DND-41 (cell line): ENCODE results near the gene MCTP2.

Source experiments
- CTCF ChIP-seq: IDR thresholded peaks from 2 replicates; pipeline ENCODE4 v1.5.1; 2012; ENCODE audit warnings: borderline replicate concordance, low read length, moderate library complexity, mild to moderate bottlenecking; ENCODE audit not compliant: poor library complexity, severe bottlenecking; ENCODE audit errors: extremely low read depth
- EZH2 ChIP-seq: IDR thresholded peaks from 3 replicates; pipeline ENCODE4 v1.6.1; 2012; ENCODE audit warnings: borderline replicate concordance, low read depth, mild to moderate bottlenecking, moderate library complexity, low read length, inconsistent platforms; ENCODE audit not compliant: severe bottlenecking

GRCh38 chr15:94363382-94363781 lies 132.0 kb downstream of the MCTP2 start:
- TF ChIP-seq CTCF (no peak), EZH2 (no peak)
